ENCODE data around the gene ADCY9. TPM values are rescaled to one million over a fixed set of nuclear protein-coding genes. Genes with fewer than 3 reads are reported as not detected.

ADCY9 gene
- total RNA-seq, 1 donor from 2014 or later, result 12.0 TPM

- Histone ChIP-seq H3K27me3 (ENCODE audit: control insufficient read depth, insufficient read depth, low read length) (no peaks in the 10 kb centered on the region), H3K36me3 (ENCODE audit: control insufficient read depth, insufficient read depth, low read length) (no peaks in the 10 kb centered on the region), H3K4me3 (ENCODE audit: low read depth, low read length) (no peak overlapping the region)
- DNase-seq (ENCODE audit: low read depth), result no peak
- no peak for TF ChIP-seq CTCF (IDR thresholded peaks at IDR 0.05; ENCODE audit: insufficient read depth, low read length, poor library complexity, severe bottlenecking)
These were observed 60.5 kb downstream of the ADCY9 start for GRCh38 chr16:4055748-4056147.

- H3K4me3 ChIP-seq (ENCODE audit: low read depth, low read length), result no peak overlapping the region
- no peaks in the 10 kb centered on the region for H3K36me3 ChIP-seq (ENCODE audit: control insufficient read depth, insufficient read depth, low read length)
- no peak for TF ChIP-seq CTCF (IDR thresholded peaks at IDR 0.05; ENCODE audit: insufficient read depth, low read length, poor library complexity, severe bottlenecking)
- H3K27me3 ChIP-seq (ENCODE audit: control insufficient read depth, insufficient read depth, low read length), result no peaks in the 10 kb centered on the region
- no peak for DNase-seq (ENCODE audit: low read depth)
These were observed 62.9 kb downstream of the ADCY9 start for GRCh38 chr16:4053301-4053845.

- TF ChIP-seq CTCF (IDR thresholded peaks at IDR 0.05; ENCODE audit: insufficient read depth, low read length, poor library complexity, severe bottlenecking), result no peak
- Histone ChIP-seq H3K27me3 (ENCODE audit: control insufficient read depth, insufficient read depth, low read length) (no peaks in the 10 kb centered on the region), H3K4me3 (ENCODE audit: low read depth, low read length) (no peak overlapping the region), H3K36me3 (ENCODE audit: control insufficient read depth, insufficient read depth, low read length) (no peaks in the 10 kb centered on the region)
- no peak for DNase-seq (ENCODE audit: low read depth)
These were observed 63.4 kb downstream of the ADCY9 start for GRCh38 chr16:4052801-4053293.

GRCh38 chr16:4052096-4052495 is 64.1 kb downstream of the ADCY9 start:
- no peak for DNase-seq (ENCODE audit: low read depth)
- Histone ChIP-seq H3K4me3 (ENCODE audit: low read depth, low read length) (no peak overlapping the region), H3K36me3 (ENCODE audit: control insufficient read depth, insufficient read depth, low read length) (no peaks in the 10 kb centered on the region), H3K27me3 (ENCODE audit: control insufficient read depth, insufficient read depth, low read length) (no peaks in the 10 kb centered on the region)
- no peak for TF ChIP-seq CTCF (IDR thresholded peaks at IDR 0.05; ENCODE audit: insufficient read depth, low read length, poor library complexity, severe bottlenecking)

- no peaks in the 10 kb centered on the region for H3K27me3 ChIP-seq (ENCODE audit: control insufficient read depth, insufficient read depth, low read length)
- H3K36me3 ChIP-seq (ENCODE audit: control insufficient read depth, insufficient read depth, low read length), result no peaks in the 10 kb centered on the region
- no peak overlapping the region for H3K4me3 ChIP-seq (ENCODE audit: low read depth, low read length)
- DNase-seq (ENCODE audit: low read depth), result no peak
- TF ChIP-seq CTCF (IDR thresholded peaks at IDR 0.05; ENCODE audit: insufficient read depth, low read length, poor library complexity, severe bottlenecking), result no peak
These were observed 64.7 kb downstream of the ADCY9 start for GRCh38 chr16:4051591-4051990.

GRCh38 chr16:4049031-4049430 is 67.2 kb downstream of the ADCY9 start:
- no peak for DNase-seq (ENCODE audit: low read depth)
- TF ChIP-seq CTCF (IDR thresholded peaks at IDR 0.05; ENCODE audit: insufficient read depth, low read length, poor library complexity, severe bottlenecking), result no peak
- Histone ChIP-seq H3K36me3 (ENCODE audit: control insufficient read depth, insufficient read depth, low read length) (no peaks in the 10 kb centered on the region), H3K4me3 (ENCODE audit: low read depth, low read length) (no peak overlapping the region), H3K27me3 (ENCODE audit: control insufficient read depth, insufficient read depth, low read length) (no peaks in the 10 kb centered on the region)
